Astrocyte (in vitro differentiated cells and primary cell): ENCODE data around the gene ZBTB9.

ENCODE experiments used
- EZH2 ChIP-seq: IDR thresholded peaks from 2 replicates; pipeline ENCODE4 v1.6.1; 2012; ENCODE audit warnings: mild to moderate bottlenecking, low read length, inconsistent platforms; ENCODE audit not compliant: insufficient read depth
- TF ChIP-seq, protein P1 (sequence below): IDR thresholded peaks from 2 replicates; pipeline ENCODE4 v1.5.1; 2011; ENCODE audit warnings: low read depth, mild to moderate bottlenecking, inconsistent platforms, low read length, moderate library complexity; ENCODE audit not compliant: insufficient read depth

DNA sequence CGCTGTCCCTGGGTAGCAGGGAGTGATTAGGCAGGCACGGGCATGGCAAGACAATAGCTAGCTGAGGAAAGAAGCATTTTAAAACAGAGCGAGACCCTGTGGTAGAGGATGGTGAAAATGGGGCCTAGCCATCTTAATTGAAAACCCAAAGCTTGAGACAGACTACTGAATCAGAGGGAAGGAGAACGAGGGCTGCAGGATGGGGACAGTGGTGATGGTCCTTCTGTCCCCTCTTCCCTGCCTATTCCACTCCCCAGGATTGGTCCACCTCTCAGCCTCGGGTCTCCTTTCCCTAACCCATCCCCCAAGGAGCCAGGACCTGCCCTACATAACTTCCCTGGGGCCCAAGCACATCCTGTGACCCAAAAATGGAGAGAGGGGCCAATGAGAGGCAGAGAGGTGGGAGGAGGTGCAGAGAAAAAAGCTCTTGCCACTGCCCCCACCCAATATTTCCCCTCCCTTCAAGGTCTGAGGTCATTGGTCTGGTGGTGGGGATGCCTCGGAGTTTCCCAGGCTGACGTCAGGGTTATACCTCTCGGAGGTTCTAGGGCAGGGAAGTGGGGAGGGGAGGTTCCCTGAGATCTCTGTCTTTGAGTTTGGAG lies 35.6 kb upstream of the ZBTB9 start:
- TF ChIP-seq, protein P1, sequence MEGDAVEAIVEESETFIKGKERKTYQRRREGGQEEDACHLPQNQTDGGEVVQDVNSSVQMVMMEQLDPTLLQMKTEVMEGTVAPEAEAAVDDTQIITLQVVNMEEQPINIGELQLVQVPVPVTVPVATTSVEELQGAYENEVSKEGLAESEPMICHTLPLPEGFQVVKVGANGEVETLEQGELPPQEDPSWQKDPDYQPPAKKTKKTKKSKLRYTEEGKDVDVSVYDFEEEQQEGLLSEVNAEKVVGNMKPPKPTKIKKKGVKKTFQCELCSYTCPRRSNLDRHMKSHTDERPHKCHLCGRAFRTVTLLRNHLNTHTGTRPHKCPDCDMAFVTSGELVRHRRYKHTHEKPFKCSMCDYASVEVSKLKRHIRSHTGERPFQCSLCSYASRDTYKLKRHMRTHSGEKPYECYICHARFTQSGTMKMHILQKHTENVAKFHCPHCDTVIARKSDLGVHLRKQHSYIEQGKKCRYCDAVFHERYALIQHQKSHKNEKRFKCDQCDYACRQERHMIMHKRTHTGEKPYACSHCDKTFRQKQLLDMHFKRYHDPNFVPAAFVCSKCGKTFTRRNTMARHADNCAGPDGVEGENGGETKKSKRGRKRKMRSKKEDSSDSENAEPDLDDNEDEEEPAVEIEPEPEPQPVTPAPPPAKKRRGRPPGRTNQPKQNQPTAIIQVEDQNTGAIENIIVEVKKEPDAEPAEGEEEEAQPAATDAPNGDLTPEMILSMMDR, result no peak
- TF ChIP-seq EZH2, result no peak
